ENCODE data around the gene TRIM62. TPM values are rescaled to one million over a fixed set of nuclear protein-coding genes. Genes with fewer than 3 reads are reported as not detected.

Gene TRIM62
- total RNA-seq, 1 donor = 12.3 TPM

DNA sequence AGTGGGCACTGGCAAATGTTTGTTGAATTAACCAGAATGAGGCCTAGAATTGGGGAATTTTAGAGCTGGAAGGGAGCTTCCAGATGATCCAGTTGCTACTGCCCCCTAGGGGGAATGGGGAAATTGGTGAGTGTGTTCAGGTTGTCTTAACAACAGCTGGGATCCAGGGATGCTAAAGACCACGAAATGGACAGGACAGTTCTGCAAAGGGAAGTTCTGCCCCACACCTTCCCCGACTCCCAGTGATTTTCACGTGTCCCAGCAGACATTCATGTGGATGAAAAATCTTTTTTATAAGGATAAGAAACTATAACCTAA, 33.9 kb downstream of the TRIM62 start:
- H3K36me3 ChIP-seq (ENCODE audit: insufficient read depth, low read length) = peaks cover 19% of the 10 kb centered on the region
- H3K79me2 ChIP-seq (ENCODE audit: insufficient read depth, low read length) = no peaks in the 10 kb centered on the region
- H3K27me3 ChIP-seq (ENCODE audit: insufficient read depth, low read length) = no peaks in the 10 kb centered on the region
- TF ChIP-seq, protein P1, sequence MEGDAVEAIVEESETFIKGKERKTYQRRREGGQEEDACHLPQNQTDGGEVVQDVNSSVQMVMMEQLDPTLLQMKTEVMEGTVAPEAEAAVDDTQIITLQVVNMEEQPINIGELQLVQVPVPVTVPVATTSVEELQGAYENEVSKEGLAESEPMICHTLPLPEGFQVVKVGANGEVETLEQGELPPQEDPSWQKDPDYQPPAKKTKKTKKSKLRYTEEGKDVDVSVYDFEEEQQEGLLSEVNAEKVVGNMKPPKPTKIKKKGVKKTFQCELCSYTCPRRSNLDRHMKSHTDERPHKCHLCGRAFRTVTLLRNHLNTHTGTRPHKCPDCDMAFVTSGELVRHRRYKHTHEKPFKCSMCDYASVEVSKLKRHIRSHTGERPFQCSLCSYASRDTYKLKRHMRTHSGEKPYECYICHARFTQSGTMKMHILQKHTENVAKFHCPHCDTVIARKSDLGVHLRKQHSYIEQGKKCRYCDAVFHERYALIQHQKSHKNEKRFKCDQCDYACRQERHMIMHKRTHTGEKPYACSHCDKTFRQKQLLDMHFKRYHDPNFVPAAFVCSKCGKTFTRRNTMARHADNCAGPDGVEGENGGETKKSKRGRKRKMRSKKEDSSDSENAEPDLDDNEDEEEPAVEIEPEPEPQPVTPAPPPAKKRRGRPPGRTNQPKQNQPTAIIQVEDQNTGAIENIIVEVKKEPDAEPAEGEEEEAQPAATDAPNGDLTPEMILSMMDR (IDR thresholded peaks at IDR 0.05; ENCODE audit: extremely low read depth, low read depth, low read length) = peak; percentile 68
- no peaks in the 10 kb centered on the region for H3K9me3 ChIP-seq (ENCODE audit: low read depth, low read length)
- no peak overlapping the region for H3K27ac ChIP-seq (ENCODE audit: low read depth, low read length)
- H2AFZ ChIP-seq (ENCODE audit: low read length) = no peak overlapping the region
- H3K4me1 ChIP-seq (ENCODE audit: insufficient read depth, low read length) = peaks cover 11% of the 10 kb centered on the region
- no peaks in the 10 kb centered on the region for H4K20me1 ChIP-seq (ENCODE audit: insufficient read depth, low read length)
- peak; percentile 90 for DNase-seq (ENCODE audit: insufficient read length, low spot score, missing footprints)
- no peak overlapping the region for H3K4me3 ChIP-seq (ENCODE audit: insufficient read depth, low read length)
- no peak overlapping the region for H3K4me2 ChIP-seq (ENCODE audit: insufficient read depth, low read length)

GRCh38 chr1:33147275-33147996, 34.4 kb downstream of the TRIM62 start:
- H3K4me2 ChIP-seq (ENCODE audit: insufficient read depth, low read length) = no peak overlapping the region
- no peaks in the 10 kb centered on the region for H4K20me1 ChIP-seq (ENCODE audit: insufficient read depth, low read length)
- no peak overlapping the region for H3K4me3 ChIP-seq (ENCODE audit: insufficient read depth, low read length)
- no peak overlapping the region for H2AFZ ChIP-seq (ENCODE audit: low read length)
- no peaks in the 10 kb centered on the region for H3K27me3 ChIP-seq (ENCODE audit: insufficient read depth, low read length)
- H3K27ac ChIP-seq (ENCODE audit: low read depth, low read length) = no peak overlapping the region
- peak; percentile 41 for DNase-seq (ENCODE audit: insufficient read length, low spot score, missing footprints)
- peaks cover 19% of the 10 kb centered on the region for H3K36me3 ChIP-seq (ENCODE audit: insufficient read depth, low read length)
- no peaks in the 10 kb centered on the region for H3K79me2 ChIP-seq (ENCODE audit: insufficient read depth, low read length)
- peaks cover 15% of the 10 kb centered on the region for H3K4me1 ChIP-seq (ENCODE audit: insufficient read depth, low read length)
- TF ChIP-seq, protein P1 (IDR thresholded peaks at IDR 0.05; ENCODE audit: extremely low read depth, low read depth, low read length) = no peak
- no peaks in the 10 kb centered on the region for H3K9me3 ChIP-seq (ENCODE audit: low read depth, low read length)

DNA sequence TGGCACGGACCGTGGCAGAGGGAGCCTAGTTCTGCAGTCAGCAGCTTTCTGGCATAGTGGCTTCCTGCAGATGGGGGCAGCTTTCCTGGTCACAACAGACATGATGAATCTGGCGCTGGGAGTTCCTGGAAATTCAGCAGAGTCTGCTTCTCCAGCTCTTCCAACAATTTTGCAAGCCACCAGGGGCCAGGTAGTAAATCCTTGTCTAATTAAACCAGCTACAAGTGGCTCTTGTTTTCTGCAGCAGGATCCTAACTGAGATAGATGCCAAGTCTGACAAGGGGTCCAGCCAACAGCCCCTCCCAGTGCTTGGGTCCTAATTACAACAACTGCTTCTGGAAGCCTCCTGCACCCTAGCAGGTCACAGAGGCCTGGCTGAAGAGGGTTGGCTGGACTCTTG, 35.8 kb downstream of the TRIM62 start:
- H3K4me3 ChIP-seq (ENCODE audit: insufficient read depth, low read length) = no peak overlapping the region
- no peak overlapping the region for H3K27ac ChIP-seq (ENCODE audit: low read depth, low read length)
- H3K4me2 ChIP-seq (ENCODE audit: insufficient read depth, low read length) = no peak overlapping the region
- H2AFZ ChIP-seq (ENCODE audit: low read length) = no peak overlapping the region
- H4K20me1 ChIP-seq (ENCODE audit: insufficient read depth, low read length) = no peaks in the 10 kb centered on the region
- TF ChIP-seq, protein P1 (IDR thresholded peaks at IDR 0.05; ENCODE audit: extremely low read depth, low read depth, low read length) = no peak
- no peaks in the 10 kb centered on the region for H3K9me3 ChIP-seq (ENCODE audit: low read depth, low read length)
- no peaks in the 10 kb centered on the region for H3K79me2 ChIP-seq (ENCODE audit: insufficient read depth, low read length)
- H3K4me1 ChIP-seq (ENCODE audit: insufficient read depth, low read length) = peaks cover 17% of the 10 kb centered on the region
- no peaks in the 10 kb centered on the region for H3K27me3 ChIP-seq (ENCODE audit: insufficient read depth, low read length)
- peaks cover 14% of the 10 kb centered on the region for H3K36me3 ChIP-seq (ENCODE audit: insufficient read depth, low read length)
- peak; percentile 56 for DNase-seq (ENCODE audit: insufficient read length, low spot score, missing footprints)

DNA sequence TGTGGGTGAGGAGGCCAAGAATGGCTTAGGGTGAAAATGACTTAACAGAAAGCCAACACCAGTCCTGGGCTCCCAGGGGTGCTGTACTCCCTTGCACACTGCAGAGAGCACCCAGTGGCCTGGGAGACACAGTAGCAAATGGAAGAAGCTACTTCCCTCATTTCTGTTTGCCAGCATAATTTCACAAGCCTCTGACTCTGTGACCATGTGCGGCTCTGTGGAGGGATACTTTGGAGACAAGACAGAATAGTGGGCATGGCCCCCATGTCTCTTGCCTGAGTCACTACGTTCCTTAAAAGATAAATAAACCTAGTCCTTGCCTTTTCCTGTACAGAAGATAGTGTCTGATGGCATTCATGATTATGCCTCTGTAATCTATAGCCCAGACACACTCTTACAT, 38.1 kb downstream of the TRIM62 start:
- TF ChIP-seq, protein P1 (IDR thresholded peaks at IDR 0.05; ENCODE audit: extremely low read depth, low read depth, low read length) = no peak
- Histone ChIP-seq H3K79me2 (ENCODE audit: insufficient read depth, low read length) (no peaks in the 10 kb centered on the region), H3K4me2 (ENCODE audit: insufficient read depth, low read length) (peak overlapping the region; percentile 36), H3K27me3 (ENCODE audit: insufficient read depth, low read length) (no peaks in the 10 kb centered on the region), H3K27ac (ENCODE audit: low read depth, low read length) (peak overlapping the region; percentile 61), H2AFZ (ENCODE audit: low read length) (no peak overlapping the region), H3K9me3 (ENCODE audit: low read depth, low read length) (no peaks in the 10 kb centered on the region), H4K20me1 (ENCODE audit: insufficient read depth, low read length) (no peaks in the 10 kb centered on the region), H3K4me3 (ENCODE audit: insufficient read depth, low read length) (no peak overlapping the region), H3K4me1 (ENCODE audit: insufficient read depth, low read length) (peaks cover 17% of the 10 kb centered on the region), H3K36me3 (ENCODE audit: insufficient read depth, low read length) (peaks cover 12% of the 10 kb centered on the region)
- DNase-seq (ENCODE audit: insufficient read length, low spot score, missing footprints) = peak; percentile 94

All from osteoblast (primary cell).